NCI-H1105 (cell line): ENCODE results near the gene HIVEP3.

Experiments
- DNase-seq: peaks from one replicate; lab custom pipeline; 2025; lab: John Stamatoyannopoulos, UW

Gene HIVEP3

GRCh38 chr1:41813226-41813625, 105.5 kb downstream of the HIVEP3 start:
- no peak for DNase-seq

- DNase-seq, result no peak
Measured at GRCh38 chr1:41812453-41812852, 106.3 kb downstream of the HIVEP3 start.

GRCh38 chr1:41812051-41812450, 106.7 kb downstream of the HIVEP3 start:
- peak; percentile 38 for DNase-seq

- DNase-seq, result no peak
Measured at GRCh38 chr1:41811051-41811795, 107.5 kb downstream of the HIVEP3 start.

GRCh38 chr1:41810446-41810845, 108.3 kb downstream of the HIVEP3 start:
- DNase-seq, result no peak

- DNase-seq, result no peak
Measured at GRCh38 chr1:41809692-41810091, 109.0 kb downstream of the HIVEP3 start.

GRCh38 chr1:41807390-41807789, 111.3 kb downstream of the HIVEP3 start:
- no peak for DNase-seq

- no peak for DNase-seq
Measured at GRCh38 chr1:41806472-41807155, 112.1 kb downstream of the HIVEP3 start.

- DNase-seq, result no peak
Measured at GRCh38 chr1:41805771-41806471, 112.8 kb downstream of the HIVEP3 start.

GRCh38 chr1:41804176-41804575, 114.5 kb downstream of the HIVEP3 start:
- no peak for DNase-seq

GRCh38 chr1:41803656-41804055, 115.1 kb downstream of the HIVEP3 start:
- no peak for DNase-seq

- DNase-seq, result no peak
Measured at GRCh38 chr1:41802532-41803501, 115.9 kb downstream of the HIVEP3 start.

- no peak for DNase-seq
Measured at GRCh38 chr1:41800311-41800829, 118.4 kb downstream of the HIVEP3 start.

GRCh38 chr1:41799723-41800122, 119.0 kb downstream of the HIVEP3 start:
- no peak for DNase-seq

- no peak for DNase-seq
Measured at GRCh38 chr1:41799205-41799604, 119.5 kb downstream of the HIVEP3 start.

- no peak for DNase-seq
Measured at GRCh38 chr1:41795205-41795762, 123.4 kb downstream of the HIVEP3 start.

GRCh38 chr1:41794031-41794430, 124.7 kb downstream of the HIVEP3 start:
- DNase-seq, result no peak

- DNase-seq, result no peak
Measured at GRCh38 chr1:41792485-41792770, 126.3 kb downstream of the HIVEP3 start.

GRCh38 chr1:41791667-41792484, 126.8 kb downstream of the HIVEP3 start:
- no peak for DNase-seq

GRCh38 chr1:41790351-41790750, 128.4 kb downstream of the HIVEP3 start:
- no peak for DNase-seq
